HL-60 (cell line): ENCODE results near the gene CNNM1.

Experiments
- DNase-seq, 2 experiments: peaks; one replicate each; pipeline ENCODE4 v3.0.0-alpha.2; 2010 to 2020; ENCODE audit warnings: low read depth in 1 of 2, low spot score in 1 of 2
- H3K27ac ChIP-seq: fragments of 250-450 bp; sonication (Bioruptor Pico); replicated peaks from 2 replicates; pipeline ENCODE4 v1.5.1; 2020; ENCODE audit warnings: mild to moderate bottlenecking, moderate library complexity
- H3K27me3 ChIP-seq: fragments of 250-450 bp; sonication (Bioruptor Pico); 2 replicates; pipeline ENCODE4 v1.5.1; 2021; ENCODE audit warnings: mild to moderate bottlenecking, moderate library complexity; ENCODE audit not compliant: insufficient read depth, poor library complexity, severe bottlenecking
- H3K4me3 ChIP-seq: replicated peaks from 2 replicates; pipeline ENCODE4 v1.5.1; 2011; ENCODE audit warnings: mild to moderate bottlenecking, control low read depth, low read length; ENCODE audit not compliant: insufficient read depth
- CTCF ChIP-seq: IDR thresholded peaks from one replicate; pipeline ENCODE4 v1.5.1; 2011; ENCODE audit warnings: low read length, control low read depth, inconsistent platforms; ENCODE audit not compliant: insufficient read depth
- GABPA ChIP-seq: IDR thresholded peaks from 2 replicates; pipeline ENCODE4 v1.6.1; 2012; ENCODE audit warnings: low read depth
- POLR2AphosphoS5 ChIP-seq: IDR thresholded peaks from 2 replicates; pipeline ENCODE4 v1.6.1; 2012; ENCODE audit warnings: low read depth
- REST ChIP-seq: IDR thresholded peaks from 2 replicates; pipeline ENCODE4 v1.6.1; 2012; ENCODE audit warnings: low read depth; ENCODE audit not compliant: insufficient replicate concordance
- SPI1 ChIP-seq: IDR thresholded peaks from 2 replicates; pipeline ENCODE4 v1.6.1; 2012; ENCODE audit warnings: low read depth, mild to moderate bottlenecking, borderline replicate concordance

Gene CNNM1

GRCh38 chr10:99435986-99436638 lies 107.0 kb downstream of the CNNM1 start:
- TF ChIP-seq REST (no peak), CTCF (peak; percentile 5), POLR2AphosphoS5 (no peak), SPI1 (no peak)
- DNase-seq, result no peak
- Histone ChIP-seq H3K4me3 (no peak overlapping the region), H3K27me3 (no peaks in the 10 kb centered on the region), H3K27ac (no peak overlapping the region)

- DNase-seq, result no peak
- no peak for TF ChIP-seq SPI1
- TF ChIP-seq REST, result no peak
- TF ChIP-seq CTCF, result no peak
- TF ChIP-seq POLR2AphosphoS5, result no peak
- no peak for TF ChIP-seq GABPA
- Histone ChIP-seq H3K27me3 (no peaks in the 10 kb centered on the region), H3K4me3 (no peak overlapping the region), H3K27ac (no peak overlapping the region)
These were observed 109.7 kb downstream of the CNNM1 start for GRCh38 chr10:99438890-99439289.

- Histone ChIP-seq H3K4me3 (no peak overlapping the region), H3K27ac (no peak overlapping the region), H3K27me3 (no peaks in the 10 kb centered on the region)
- no peak for DNase-seq
- TF ChIP-seq SPI1 (no peak), REST (no peak), CTCF (no peak), POLR2AphosphoS5 (no peak), GABPA (no peak)
These were observed 113.2 kb downstream of the CNNM1 start for GRCh38 chr10:99442394-99442793.
